ENCODE measurements around the gene GNG7. TPM values are rescaled to one million over a fixed set of nuclear protein-coding genes. Genes with fewer than 3 reads are reported as not detected.

Gene GNG7
- polyA plus RNA-seq, 1 donor (not counting 4 experiments of a cell fraction or from before 2014, with no cell fraction given), result 0.01 TPM

DNA sequence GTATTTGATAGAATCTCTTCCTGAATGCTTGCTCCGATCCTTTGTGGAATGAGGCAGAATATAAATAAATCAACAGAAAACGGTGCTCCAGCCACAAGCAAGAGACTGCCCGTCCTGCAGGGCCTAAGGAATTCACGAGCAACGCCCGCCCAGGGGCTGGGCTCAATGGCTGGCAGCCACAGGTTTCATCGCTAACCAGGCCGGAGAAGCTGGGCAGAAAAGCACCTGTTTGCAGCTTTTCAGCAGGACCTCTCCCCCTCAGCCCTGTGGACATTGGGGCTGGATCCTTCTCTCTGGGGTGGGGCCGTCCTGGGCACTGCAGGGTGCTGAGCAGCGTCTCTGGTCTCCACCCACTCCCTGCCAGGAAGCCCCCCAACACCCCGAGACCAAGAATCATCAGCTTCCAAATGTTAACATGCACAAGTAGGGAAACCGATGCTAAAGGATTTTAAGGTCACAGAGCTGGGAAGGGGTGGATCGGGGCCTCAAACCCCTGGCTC, 124.1 kb downstream of the GNG7 start:
- Histone ChIP-seq H3K9me3 (ENCODE audit: control insufficient read depth, low read depth, low read length) (peaks cover 2% of the 10 kb centered on the region), H3K9me1 (ENCODE audit: control insufficient read depth, extremely low read depth, insufficient read depth, low read length) (no peaks in the 10 kb centered on the region), H4K20me1 (ENCODE audit: control insufficient read depth, extremely low read depth, insufficient read depth, low read length) (no peaks in the 10 kb centered on the region), H3K79me2 (ENCODE audit: control insufficient read depth, insufficient read depth, low read length) (no peaks in the 10 kb centered on the region), H3K9ac (ENCODE audit: control insufficient read depth, extremely low read depth, insufficient read depth, low read length) (peak overlapping the region; percentile 34), H3K27me3 (ENCODE audit: control insufficient read depth, extremely low read depth, insufficient read depth, low read length) (no peaks in the 10 kb centered on the region), H3K4me2 (ENCODE audit: control insufficient read depth, extremely low read depth, insufficient read depth, low read depth, low read length) (peak overlapping the region; percentile 81), H3K27ac (ENCODE audit: control insufficient read depth, insufficient read depth, low read length) (no peak overlapping the region), H2AFZ (ENCODE audit: control insufficient read depth, low read length) (peak overlapping the region; percentile 16), H3K4me3 (ENCODE audit: control insufficient read depth in 2 of 3, extremely low read depth in 1 of 3, insufficient read depth in 2 of 3, low read depth in 1 of 3, low read length in 3 of 3) (peak overlapping the region; percentile 25 to 53 (median 41)), H3K36me3 (ENCODE audit: control insufficient read depth in 2 of 2, extremely low read depth in 1 of 2, insufficient read depth in 2 of 2, low read length in 2 of 2) (no peaks in the 10 kb centered on the region), H3K4me1 (ENCODE audit: control insufficient read depth, extremely low read depth, insufficient read depth, low read length) (peaks cover 18% of the 10 kb centered on the region)
- TF ChIP-seq EZH2 (IDR thresholded peaks at IDR 0.05; ENCODE audit: low read length), result no peak
- dilution Hi-C loops (cut with MboI; ENCODE audit: extremely low pct_ligation_motif_present, low sequenced_read_pairs), result no loop called here
- FAIRE-seq (no peak), DNase-seq (ENCODE audit: low read depth, low spot score) (no peak)

DNA sequence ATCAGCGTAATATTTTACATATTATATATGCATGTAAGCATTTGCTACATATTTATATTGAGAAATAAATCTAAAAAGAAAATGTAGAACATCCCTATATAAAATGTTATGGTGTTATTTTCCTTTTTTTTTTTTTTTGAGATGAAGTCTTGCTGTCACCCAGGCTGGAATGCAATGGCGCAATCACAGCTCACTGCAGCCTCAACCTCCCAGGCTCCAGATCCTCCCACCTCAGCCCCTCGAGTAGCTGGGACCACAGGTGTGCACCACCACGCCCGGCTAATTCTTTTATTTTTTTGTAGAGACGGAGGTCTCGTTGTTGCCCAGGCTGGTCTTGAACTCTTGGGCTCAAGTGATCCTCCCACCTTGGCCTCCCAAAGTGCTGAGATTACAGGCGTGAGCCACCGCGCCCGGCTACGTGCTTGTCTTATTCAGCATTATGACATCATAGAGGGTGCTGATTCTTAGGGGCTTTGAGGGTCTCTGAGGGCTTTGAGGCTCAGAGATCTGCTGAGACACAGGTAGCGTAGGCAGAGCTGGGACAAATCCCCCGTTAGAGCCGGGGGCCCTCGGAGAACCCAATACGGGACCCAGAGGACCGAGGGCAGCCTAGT, 124.7 kb downstream of the GNG7 start:
- TF ChIP-seq, protein P1, sequence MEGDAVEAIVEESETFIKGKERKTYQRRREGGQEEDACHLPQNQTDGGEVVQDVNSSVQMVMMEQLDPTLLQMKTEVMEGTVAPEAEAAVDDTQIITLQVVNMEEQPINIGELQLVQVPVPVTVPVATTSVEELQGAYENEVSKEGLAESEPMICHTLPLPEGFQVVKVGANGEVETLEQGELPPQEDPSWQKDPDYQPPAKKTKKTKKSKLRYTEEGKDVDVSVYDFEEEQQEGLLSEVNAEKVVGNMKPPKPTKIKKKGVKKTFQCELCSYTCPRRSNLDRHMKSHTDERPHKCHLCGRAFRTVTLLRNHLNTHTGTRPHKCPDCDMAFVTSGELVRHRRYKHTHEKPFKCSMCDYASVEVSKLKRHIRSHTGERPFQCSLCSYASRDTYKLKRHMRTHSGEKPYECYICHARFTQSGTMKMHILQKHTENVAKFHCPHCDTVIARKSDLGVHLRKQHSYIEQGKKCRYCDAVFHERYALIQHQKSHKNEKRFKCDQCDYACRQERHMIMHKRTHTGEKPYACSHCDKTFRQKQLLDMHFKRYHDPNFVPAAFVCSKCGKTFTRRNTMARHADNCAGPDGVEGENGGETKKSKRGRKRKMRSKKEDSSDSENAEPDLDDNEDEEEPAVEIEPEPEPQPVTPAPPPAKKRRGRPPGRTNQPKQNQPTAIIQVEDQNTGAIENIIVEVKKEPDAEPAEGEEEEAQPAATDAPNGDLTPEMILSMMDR (optimal IDR thresholded peaks at IDR 0.05 in 1 of 3, IDR thresholded peaks at IDR 0.05 in 1 of 3, conservative IDR thresholded peaks at IDR 0.05 in 1 of 3; ENCODE audit: extremely low read depth in 1 of 3, insufficient read depth in 2 of 3, low read length in 3 of 3), result no peak
- no peak for TF ChIP-seq EZH2 (IDR thresholded peaks at IDR 0.05; ENCODE audit: low read length)
- Histone ChIP-seq H3K9me1 (ENCODE audit: control insufficient read depth, extremely low read depth, insufficient read depth, low read length) (no peaks in the 10 kb centered on the region), H3K27me3 (ENCODE audit: control insufficient read depth, extremely low read depth, insufficient read depth, low read length) (no peaks in the 10 kb centered on the region), H3K9ac (ENCODE audit: control insufficient read depth, extremely low read depth, insufficient read depth, low read length) (peak overlapping the region; percentile 6), H3K4me2 (ENCODE audit: control insufficient read depth, extremely low read depth, insufficient read depth, low read depth, low read length) (peak overlapping the region; percentile 81), H3K36me3 (ENCODE audit: control insufficient read depth in 2 of 2, extremely low read depth in 1 of 2, insufficient read depth in 2 of 2, low read length in 2 of 2) (no peaks in the 10 kb centered on the region), H3K27ac (ENCODE audit: control insufficient read depth, insufficient read depth, low read length) (no peak overlapping the region), H4K20me1 (ENCODE audit: control insufficient read depth, extremely low read depth, insufficient read depth, low read length) (no peaks in the 10 kb centered on the region), H3K9me3 (ENCODE audit: control insufficient read depth, low read depth, low read length) (peaks cover 2% of the 10 kb centered on the region), H3K79me2 (ENCODE audit: control insufficient read depth, insufficient read depth, low read length) (no peaks in the 10 kb centered on the region), H2AFZ (ENCODE audit: control insufficient read depth, low read length) (no peak overlapping the region), H3K4me1 (ENCODE audit: control insufficient read depth, extremely low read depth, insufficient read depth, low read length) (peaks cover 18% of the 10 kb centered on the region), H3K4me3 (ENCODE audit: control insufficient read depth in 2 of 3, extremely low read depth in 1 of 3, insufficient read depth in 2 of 3, low read depth in 1 of 3, low read length in 3 of 3) (no peak overlapping the region)
- DNase-seq (ENCODE audit: low read depth, low spot score), result no peak
- no peak for FAIRE-seq
- dilution Hi-C loops (cut with MboI; ENCODE audit: extremely low pct_ligation_motif_present, low sequenced_read_pairs), result no loop called here
